Activated naive CD8-positive, alpha-beta T cell treated with anti-CD3 and anti-CD28 coated beads, Interleukin-2, amount 50 U/mL, for 24 hours (primary cell): ENCODE data around the gene PI4K2A.
"Not testable (repeated sequence)": the region's sequence is repeated elsewhere in the genome, so short reads cannot be mapped to it uniquely, and the experiment has no call there.

Source experiments
- ATAC-seq: fragments of 150-1000 bp; cut with Tn5 transposase; one replicate; pipeline ENCODE4 v1.10.0; 2021
- DNase-seq: peaks from one replicate; pipeline ENCODE4 v3.0.0; 2021
- H3K27ac Mint-ChIP-seq: one replicate; pipeline ENCODE4 v1.8.0; 2021; ENCODE audit warnings: mild to moderate bottlenecking, mixed read lengths
- H3K27me3 Mint-ChIP-seq: one replicate; pipeline ENCODE4 v1.8.0; 2021; ENCODE audit warnings: mixed read lengths
- H3K36me3 Mint-ChIP-seq: one replicate; pipeline ENCODE4 v1.8.0; 2021; ENCODE audit warnings: low read depth, mixed read lengths
- H3K4me1 Mint-ChIP-seq: one replicate; pipeline ENCODE4 v1.8.0; 2021; ENCODE audit warnings: mixed read lengths
- H3K4me3 Mint-ChIP-seq: one replicate; pipeline ENCODE4 v1.8.0; 2021; ENCODE audit warnings: mild to moderate bottlenecking, moderate library complexity, mixed read lengths
- H3K9me3 Mint-ChIP-seq: one replicate; pipeline ENCODE4 v1.8.0; 2021; ENCODE audit warnings: mixed read lengths

PI4K2A gene

DNA sequence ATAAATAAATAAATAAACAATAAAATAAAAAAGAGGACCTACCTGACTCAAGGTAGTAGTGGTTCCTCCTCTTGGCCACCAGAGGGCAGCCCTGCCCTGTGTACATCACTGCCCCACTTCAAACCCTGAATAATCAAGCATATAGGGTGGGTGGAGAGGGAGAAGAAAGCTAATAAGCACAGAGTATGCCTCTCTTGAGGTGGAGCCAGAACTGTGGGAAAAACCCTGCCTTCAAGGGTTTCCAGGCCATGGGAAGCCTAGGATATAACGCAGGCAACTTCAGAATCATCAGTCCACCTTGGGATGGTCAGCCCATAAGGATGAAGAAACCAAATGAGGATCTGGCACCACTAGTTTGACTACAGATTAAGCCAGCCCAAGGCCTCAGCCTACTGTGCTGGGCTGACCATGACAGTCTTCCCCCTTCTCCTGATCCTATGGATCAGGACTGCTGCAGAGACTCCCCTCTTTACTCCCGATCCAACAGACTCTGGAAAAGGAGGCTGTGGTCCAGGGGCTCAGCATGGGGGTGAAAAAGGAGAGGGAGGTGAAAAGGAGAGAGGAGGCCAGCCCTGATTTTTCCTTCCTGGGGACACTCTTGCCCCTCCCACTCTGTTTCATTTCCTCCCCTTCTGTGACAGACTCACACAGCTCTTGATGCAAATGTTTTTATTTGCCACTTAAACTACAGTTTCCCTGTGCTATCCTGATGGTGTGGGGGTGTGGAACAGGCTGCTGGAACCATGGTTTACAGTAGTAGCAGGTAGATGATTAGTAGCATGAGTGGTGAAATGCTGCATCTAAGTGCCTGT, 36.5 kb downstream of the PI4K2A start:
- no peak overlapping the region for H3K4me3 Mint-ChIP-seq
- ATAC-seq (peak; percentile 61), DNase-seq (peak; percentile 39)
- H3K4me1 Mint-ChIP-seq: peaks cover 16% of the 10 kb centered on the region
- no peak overlapping the region for H3K27ac Mint-ChIP-seq
- H3K36me3 Mint-ChIP-seq: peaks cover 2% of the 10 kb centered on the region
- no peaks in the 10 kb centered on the region for H3K9me3 Mint-ChIP-seq
- no peaks in the 10 kb centered on the region for H3K27me3 Mint-ChIP-seq

DNA sequence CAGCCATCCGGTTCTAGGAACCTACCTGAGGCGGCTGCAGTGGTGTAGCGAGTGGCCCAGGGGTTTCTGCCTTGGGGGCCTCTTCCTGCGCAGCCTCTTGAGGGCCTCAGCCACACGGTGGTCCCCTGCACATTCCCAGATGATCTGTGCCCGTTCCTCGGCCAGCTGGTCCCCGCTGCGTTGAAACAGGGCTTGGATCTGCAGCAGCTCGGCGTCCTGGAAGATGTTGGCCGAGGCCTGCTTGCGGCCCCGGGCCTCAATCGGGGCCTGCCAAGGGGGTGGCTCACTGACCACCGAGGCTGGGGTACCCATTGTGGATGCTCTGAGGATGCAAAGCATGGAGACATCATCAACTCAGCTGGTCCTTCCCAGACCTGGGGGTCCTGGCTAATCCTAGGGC, 39.1 kb downstream of the PI4K2A start:
- Mint-ChIP-seq H3K4me3 (no peak overlapping the region), H3K27ac (no peak overlapping the region), H3K4me1 (peaks cover 3% of the 10 kb centered on the region), H3K9me3 (no peaks in the 10 kb centered on the region), H3K36me3 (no peaks in the 10 kb centered on the region), H3K27me3 (no peaks in the 10 kb centered on the region)
- ATAC-seq (no peak), DNase-seq (no peak)

DNA sequence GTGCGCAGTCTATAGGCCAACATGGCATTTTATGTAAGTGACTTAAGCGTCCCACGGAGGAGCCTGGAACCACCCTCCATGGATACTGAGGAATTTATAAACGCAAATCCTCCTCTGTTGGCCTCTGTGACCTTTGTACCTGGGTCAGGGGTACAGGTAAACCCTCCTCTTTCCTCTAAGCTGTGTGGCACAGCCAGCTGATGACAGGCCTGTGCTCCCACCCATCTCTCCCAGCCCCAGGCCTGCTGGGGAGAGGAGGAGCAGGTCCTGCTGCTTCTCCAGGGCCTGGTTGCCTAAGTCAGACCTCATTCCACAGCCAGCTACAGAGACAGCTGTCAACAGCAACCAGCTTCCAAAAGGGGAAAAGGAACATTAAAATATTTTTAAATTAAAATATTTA, 41.6 kb downstream of the PI4K2A start:
- Mint-ChIP-seq H3K9me3 (no peaks in the 10 kb centered on the region), H3K4me3 (no peak overlapping the region), H3K36me3 (no peaks in the 10 kb centered on the region), H3K27me3 (no peaks in the 10 kb centered on the region), H3K27ac (no peak overlapping the region), H3K4me1 (peaks cover 6% of the 10 kb centered on the region)
- no peak for DNase-seq
- no peak for ATAC-seq

- H3K9me3 Mint-ChIP-seq: no peaks in the 10 kb centered on the region
- H3K27me3 Mint-ChIP-seq: no peaks in the 10 kb centered on the region
- DNase-seq (no peak), ATAC-seq (no peak)
- H3K4me3 Mint-ChIP-seq: no peak overlapping the region
- H3K4me1 Mint-ChIP-seq: peaks cover 13% of the 10 kb centered on the region
- H3K36me3 Mint-ChIP-seq: no peaks in the 10 kb centered on the region
- H3K27ac Mint-ChIP-seq: no peak overlapping the region
These were observed 43.3 kb downstream of the PI4K2A start for GRCh38 chr10:97683556-97684367.

DNA sequence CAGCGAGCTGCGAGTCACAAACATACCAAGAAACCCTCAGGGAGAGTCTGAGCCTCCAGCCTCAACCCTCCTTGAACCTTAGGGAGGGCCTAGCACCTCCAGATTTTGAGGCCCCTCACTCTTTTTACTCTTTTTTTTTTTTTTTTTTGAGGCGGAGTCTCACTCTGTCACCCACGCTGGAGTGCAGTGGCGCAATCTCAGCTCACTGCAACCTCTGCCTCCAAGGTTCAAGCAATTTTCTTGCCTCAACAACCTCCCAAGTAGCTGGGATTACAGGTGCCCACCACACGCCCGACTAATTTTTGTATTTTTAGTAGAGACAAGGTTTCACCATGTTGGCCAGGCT, 43.9 kb downstream of the PI4K2A start:
- peaks cover 13% of the 10 kb centered on the region for H3K4me1 Mint-ChIP-seq
- H3K36me3 Mint-ChIP-seq, DNase-seq, H3K9me3 Mint-ChIP-seq, H3K4me3 Mint-ChIP-seq, H3K27ac Mint-ChIP-seq, ATAC-seq, H3K27me3 Mint-ChIP-seq: not testable (repeated sequence)

GRCh38 chr10:97684866-97685394, 44.5 kb downstream of the PI4K2A start:
- Mint-ChIP-seq H3K4me1 (peaks cover 13% of the 10 kb centered on the region), H3K4me3 (no peak overlapping the region), H3K27me3 (no peaks in the 10 kb centered on the region), H3K27ac (no peak overlapping the region), H3K36me3 (no peaks in the 10 kb centered on the region), H3K9me3 (no peaks in the 10 kb centered on the region)
- ATAC-seq: no peak
- no peak for DNase-seq

GRCh38 chr10:97685395-97685958, 45.0 kb downstream of the PI4K2A start:
- Mint-ChIP-seq H3K4me3 (no peak overlapping the region), H3K4me1 (peaks cover 13% of the 10 kb centered on the region), H3K27ac (no peak overlapping the region), H3K36me3 (no peaks in the 10 kb centered on the region), H3K27me3 (no peaks in the 10 kb centered on the region), H3K9me3 (no peaks in the 10 kb centered on the region)
- DNase-seq (no peak), ATAC-seq (no peak)

- Mint-ChIP-seq H3K27me3 (no peaks in the 10 kb centered on the region), H3K9me3 (no peaks in the 10 kb centered on the region), H3K36me3 (no peaks in the 10 kb centered on the region), H3K27ac (no peak overlapping the region), H3K4me3 (peak overlapping the region; percentile 77), H3K4me1 (peaks cover 13% of the 10 kb centered on the region)
- DNase-seq (no peak), ATAC-seq (no peak)
These were observed 46.0 kb downstream of the PI4K2A start for GRCh38 chr10:97686301-97686961.

GRCh38 chr10:97686962-97687784, 46.7 kb downstream of the PI4K2A start, which contains the start of gene AVPI1:
Gene AVPI1 (minus strand): TSS chr10:97687241. CDS start chr10:97679905, 7,336 bp downstream.
- Mint-ChIP-seq H3K4me1 (peaks cover 13% of the 10 kb centered on the region), H3K36me3 (no peaks in the 10 kb centered on the region), H3K27ac (peak within 1 kb of the TSS; percentile 43), H3K9me3 (no peaks in the 10 kb centered on the region), H3K27me3 (no peaks in the 10 kb centered on the region), H3K4me3 (peak within 1 kb of the TSS; percentile 77)
- ATAC-seq: peak; percentile 90
- peak; percentile 95 for DNase-seq

DNA sequence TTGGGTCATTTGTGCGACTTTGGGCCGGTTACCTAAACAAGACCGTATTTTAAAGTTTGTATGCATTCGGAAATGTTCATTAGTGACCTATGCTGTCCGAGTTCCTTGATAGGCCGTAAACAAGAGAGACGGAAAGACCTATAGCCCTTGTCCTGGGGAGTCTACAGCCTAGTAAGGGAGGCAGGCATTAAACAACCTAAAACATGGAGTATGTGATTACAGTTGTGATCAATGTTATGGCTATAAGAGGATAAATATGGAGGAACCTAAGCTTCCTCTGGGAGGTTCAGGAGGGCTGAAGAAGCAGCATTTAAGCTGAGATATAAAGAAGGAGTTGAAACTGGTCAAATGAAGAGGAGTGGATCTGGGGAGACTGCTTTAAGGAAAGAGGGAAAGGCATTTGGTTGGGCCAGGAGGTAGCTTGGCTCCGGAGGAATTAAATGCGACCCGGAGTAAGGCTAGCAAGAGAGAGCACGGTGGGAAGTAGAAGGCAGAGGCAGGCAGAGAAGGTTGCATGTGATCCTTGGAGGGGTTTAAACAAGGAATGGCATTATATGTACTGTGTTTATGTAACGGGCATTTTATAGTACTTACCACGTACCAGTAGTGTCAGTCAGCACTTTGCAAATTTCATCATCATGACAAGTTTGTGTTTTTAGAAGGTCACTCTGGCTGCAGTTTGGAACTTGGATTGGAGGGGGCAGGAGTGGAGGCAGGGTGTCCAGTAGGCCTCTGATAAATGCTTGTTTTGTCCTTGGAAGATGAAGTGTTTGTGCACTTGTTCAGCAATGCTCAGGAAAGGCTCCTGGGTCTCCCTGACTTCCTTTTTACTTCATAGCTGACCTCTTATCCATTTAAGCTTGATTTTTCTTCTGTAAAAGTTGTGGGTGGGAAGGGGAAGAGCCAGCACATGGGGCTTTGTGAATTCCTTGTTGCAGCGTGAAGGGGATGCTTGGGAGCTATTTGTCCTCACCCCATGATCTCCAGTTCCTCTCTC, 47.6 kb downstream of the PI4K2A start:
- Mint-ChIP-seq H3K9me3 (no peaks in the 10 kb centered on the region), H3K4me1 (peaks cover 13% of the 10 kb centered on the region)

GRCh38 chr10:97689559-97690020, 49.1 kb downstream of the PI4K2A start:
- ATAC-seq: no peak
- peaks cover 2% of the 10 kb centered on the region for H3K27me3 Mint-ChIP-seq

More for the DNA sequence above, 47.6 kb downstream of the PI4K2A start:
- Mint-ChIP-seq H3K36me3 (no peaks in the 10 kb centered on the region), H3K27me3 (peaks cover 2% of the 10 kb centered on the region), H3K27ac (peak overlapping the region; percentile 43), H3K4me3 (peak overlapping the region; percentile 77)
- ATAC-seq: no peak
- DNase-seq: no peak

GRCh38 chr10:97690133-97690532, 49.7 kb downstream of the PI4K2A start:
- Mint-ChIP-seq H3K27ac (no peak overlapping the region), H3K4me1 (peaks cover 10% of the 10 kb centered on the region), H3K9me3 (no peaks in the 10 kb centered on the region), H3K27me3 (peaks cover 2% of the 10 kb centered on the region), H3K36me3 (no peaks in the 10 kb centered on the region), H3K4me3 (no peak overlapping the region)
- ATAC-seq: no peak
- DNase-seq: no peak

More at GRCh38 chr10:97689559-97690020, 49.1 kb downstream of the PI4K2A start:
- no peak overlapping the region for H3K27ac Mint-ChIP-seq
- H3K4me1 Mint-ChIP-seq: peaks cover 13% of the 10 kb centered on the region
- no peak for DNase-seq
- H3K4me3 Mint-ChIP-seq: no peak overlapping the region
- H3K36me3 Mint-ChIP-seq: no peaks in the 10 kb centered on the region
- no peaks in the 10 kb centered on the region for H3K9me3 Mint-ChIP-seq
